ENCODE results near the gene AIFM3. TPM values are rescaled to one million over a fixed set of nuclear protein-coding genes. Genes with fewer than 3 reads are reported as not detected.

AIFM3 gene
- total RNA-seq, 1 donor, result 0.72 TPM

- peak; percentile 59 for DNase-seq (ENCODE audit: insufficient read length, low spot score, missing footprints)
- Histone ChIP-seq H3K79me2 (ENCODE audit: insufficient read depth, low read length) (peaks cover 21% of the 10 kb centered on the region), H3K27ac (ENCODE audit: low read depth, low read length) (no peak overlapping the region), H3K4me2 (ENCODE audit: insufficient read depth, low read length) (no peak overlapping the region), H3K27me3 (ENCODE audit: insufficient read depth, low read length) (no peaks in the 10 kb centered on the region), H3K4me1 (ENCODE audit: insufficient read depth, low read length) (peaks cover 16% of the 10 kb centered on the region), H4K20me1 (ENCODE audit: insufficient read depth, low read length) (peaks cover 11% of the 10 kb centered on the region), H3K4me3 (ENCODE audit: insufficient read depth, low read length) (no peak overlapping the region), H3K9me3 (ENCODE audit: low read depth, low read length) (no peaks in the 10 kb centered on the region), H3K36me3 (ENCODE audit: insufficient read depth, low read length) (peaks cover 39% of the 10 kb centered on the region), H2AFZ (ENCODE audit: low read length) (no peak overlapping the region)
- no peak for TF ChIP-seq CTCF (IDR thresholded peaks at IDR 0.05; ENCODE audit: extremely low read depth, low read depth, low read length)
These were observed 30.6 kb downstream of the AIFM3 start for GRCh38 chr22:20997536-20998257.

DNA sequence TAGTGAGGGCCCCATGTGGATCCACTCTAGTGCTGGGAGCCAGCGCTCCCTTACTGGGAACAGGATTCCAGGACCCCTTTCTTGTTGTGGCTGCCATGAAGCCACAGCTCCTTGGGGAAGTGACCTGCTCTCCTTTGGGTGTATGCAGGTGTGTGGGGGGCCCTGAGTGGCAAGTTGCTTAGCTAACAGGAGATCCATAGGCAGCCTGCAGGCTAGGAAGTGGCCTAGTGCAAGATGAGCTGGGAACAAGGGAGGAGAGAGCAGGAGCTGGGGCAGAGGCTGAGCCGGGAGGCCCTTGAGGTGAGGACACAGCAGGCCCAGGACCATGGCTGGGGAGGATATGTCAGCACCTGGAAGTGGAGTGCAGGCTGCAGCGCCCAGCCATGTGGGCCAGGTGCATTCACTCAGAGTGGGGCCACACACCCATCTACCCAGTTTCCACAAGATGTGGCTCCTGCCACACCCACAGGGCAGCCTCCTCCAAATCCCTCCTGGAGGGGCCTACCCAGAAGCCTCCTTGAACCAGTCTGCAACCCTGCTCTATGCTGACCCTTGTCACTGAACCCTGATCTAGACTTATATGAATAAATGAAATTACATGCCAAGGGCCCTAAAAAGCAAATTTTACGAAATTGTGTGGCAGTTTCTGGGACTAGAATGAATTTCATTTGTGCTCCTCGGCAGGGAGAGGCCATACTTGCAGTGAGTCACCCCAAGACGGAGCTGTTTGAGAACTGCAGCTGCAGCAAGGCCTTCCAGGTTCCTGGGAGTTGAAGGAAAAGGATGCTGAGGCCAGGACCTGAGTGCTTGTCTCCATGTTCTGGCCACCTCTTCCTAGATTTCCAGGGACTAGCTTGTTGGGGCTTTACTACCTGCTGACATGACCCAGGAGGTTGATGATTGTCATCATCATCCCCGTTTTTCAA lies 31.6 kb downstream of the AIFM3 start:
- H2AFZ ChIP-seq (ENCODE audit: low read length), result no peak overlapping the region
- H3K9me3 ChIP-seq (ENCODE audit: low read depth, low read length), result no peaks in the 10 kb centered on the region
- H3K27ac ChIP-seq (ENCODE audit: low read depth, low read length), result no peak overlapping the region
- no peak overlapping the region for H3K4me3 ChIP-seq (ENCODE audit: insufficient read depth, low read length)
- no peaks in the 10 kb centered on the region for H3K27me3 ChIP-seq (ENCODE audit: insufficient read depth, low read length)
- TF ChIP-seq CTCF (IDR thresholded peaks at IDR 0.05; ENCODE audit: extremely low read depth, low read depth, low read length), result no peak
- H4K20me1 ChIP-seq (ENCODE audit: insufficient read depth, low read length), result peaks cover 11% of the 10 kb centered on the region
- no peak overlapping the region for H3K4me2 ChIP-seq (ENCODE audit: insufficient read depth, low read length)
- peaks cover 25% of the 10 kb centered on the region for H3K4me1 ChIP-seq (ENCODE audit: insufficient read depth, low read length)
- peaks cover 28% of the 10 kb centered on the region for H3K79me2 ChIP-seq (ENCODE audit: insufficient read depth, low read length)
- DNase-seq (ENCODE audit: insufficient read length, low spot score, missing footprints), result peak; percentile 93
- H3K36me3 ChIP-seq (ENCODE audit: insufficient read depth, low read length), result peaks cover 36% of the 10 kb centered on the region

GRCh38 chr22:20999350-21000206 lies 32.5 kb downstream of the AIFM3 start:
- Histone ChIP-seq H2AFZ (ENCODE audit: low read length) (no peak overlapping the region), H3K36me3 (ENCODE audit: insufficient read depth, low read length) (peaks cover 36% of the 10 kb centered on the region), H4K20me1 (ENCODE audit: insufficient read depth, low read length) (peaks cover 11% of the 10 kb centered on the region), H3K79me2 (ENCODE audit: insufficient read depth, low read length) (peaks cover 31% of the 10 kb centered on the region), H3K27ac (ENCODE audit: low read depth, low read length) (no peak overlapping the region), H3K4me3 (ENCODE audit: insufficient read depth, low read length) (no peak overlapping the region), H3K4me1 (ENCODE audit: insufficient read depth, low read length) (peaks cover 26% of the 10 kb centered on the region), H3K27me3 (ENCODE audit: insufficient read depth, low read length) (no peaks in the 10 kb centered on the region), H3K9me3 (ENCODE audit: low read depth, low read length) (no peaks in the 10 kb centered on the region), H3K4me2 (ENCODE audit: insufficient read depth, low read length) (no peak overlapping the region)
- TF ChIP-seq CTCF (IDR thresholded peaks at IDR 0.05; ENCODE audit: extremely low read depth, low read depth, low read length), result no peak
- no peak for DNase-seq (ENCODE audit: insufficient read length, low spot score, missing footprints)

Measured in osteoblast (primary cell).